Endodermal cell (in vitro differentiated cells): Measurements from ENCODE around the gene MYF5. TPM values are rescaled to one million over a fixed set of nuclear protein-coding genes. Genes with fewer than 3 reads are reported as not detected.

Experiments
- DNase-seq: peaks from one replicate; pipeline ENCODE4 v3.0.0-alpha.2; 2017
- H3K27ac ChIP-seq: 2 replicates; pipeline ENCODE4 v1.5.1; 2013; ENCODE audit warnings: mild to moderate bottlenecking, low read depth, low read length, moderate library complexity
- H3K27me3 ChIP-seq: 2 replicates; pipeline ENCODE4 v1.6.1; 2013; ENCODE audit warnings: mild to moderate bottlenecking, low read length, moderate library complexity; ENCODE audit not compliant: insufficient read depth, control insufficient read depth, poor library complexity, severe bottlenecking
- H3K36me3 ChIP-seq: 2 replicates; pipeline ENCODE4 v1.7.0; 2013; ENCODE audit warnings: mild to moderate bottlenecking, low read length, moderate library complexity; ENCODE audit not compliant: control insufficient read depth, insufficient read depth
- H3K4me1 ChIP-seq: one replicate; pipeline ENCODE4 v1.7.0; 2013; ENCODE audit warnings: low read length; ENCODE audit not compliant: control insufficient read depth, insufficient read depth
- H3K4me3 ChIP-seq: 2 replicates; pipeline ENCODE4 v1.5.1; 2013; ENCODE audit warnings: mild to moderate bottlenecking, low read length, moderate library complexity
- H3K9ac ChIP-seq: 2 replicates; pipeline ENCODE4 v1.6.1; 2013; ENCODE audit warnings: mild to moderate bottlenecking, low read length, moderate library complexity; ENCODE audit not compliant: poor library complexity, severe bottlenecking; ENCODE audit errors: extremely low read depth
- H3K9me3 ChIP-seq: 2 replicates; pipeline ENCODE4 v1.6.1; 2013; ENCODE audit warnings: mild to moderate bottlenecking, low read length, moderate library complexity; ENCODE audit not compliant: control insufficient read depth
- H3K27ac Mint-ChIP-seq: 2 replicates; pipeline ENCODE4 v1.8.0; 2020; ENCODE audit warnings: mixed read lengths
- H3K27me3 Mint-ChIP-seq: 2 replicates; pipeline ENCODE4 v1.8.0; 2021; ENCODE audit warnings: mild to moderate bottlenecking, mixed read lengths; ENCODE audit not compliant: insufficient read depth
- H3K36me3 Mint-ChIP-seq: 2 replicates; pipeline ENCODE4 v1.8.0; 2020; ENCODE audit warnings: low read depth, mixed read lengths
- H3K4me1 Mint-ChIP-seq: 2 replicates; pipeline ENCODE4 v1.8.0; 2020; ENCODE audit warnings: mixed read lengths
- H3K4me3 Mint-ChIP-seq: 2 replicates; pipeline ENCODE4 v1.8.0; 2020; ENCODE audit warnings: mild to moderate bottlenecking, moderate library complexity, mixed read lengths
- H3K9me3 Mint-ChIP-seq: 2 replicates; pipeline ENCODE4 v1.8.0; 2020; ENCODE audit warnings: mild to moderate bottlenecking, mixed read lengths
- WGBS, 2 experiments: methylation state at CpG; one replicate each; pipeline versions ENCODE4 v1.1.5 to v1.1.7; 2013; ENCODE audit warnings: missing lambda C conversion rate in 2 of 2, mixed read lengths in 1 of 2; ENCODE audit not compliant: insufficient coverage in 1 of 2, insufficient read length in 1 of 2; 5-methylcytosine and 5-hydroxymethylcytosine counted together
- total RNA-seq, 2 donors: library from RNA; stranded (reverse); fragmentation: NEBNext Ultra II Directional in 1 of 2; extraction: Animal tissue kit (Norgen Biotek cat#: 25700) in 1 of 2; gene quantifications; 2 replicates in 1 of 2; 3 replicates in 1 of 2; pipeline ENCODE4 v1.2.1, GENCODE V29; 2021
- TF ChIP-seq, protein P1 (sequence below): fragments of 200-600 bp; sonication (generic); conservative IDR thresholded peaks from 2 replicates; pipeline ENCODE4 v1.5.0; 2021; ENCODE audit warnings: antibody characterized with exemption, mild to moderate bottlenecking

The MYF5 gene
- total RNA-seq, 2 donors from 2014 or later, result not detected

DNA sequence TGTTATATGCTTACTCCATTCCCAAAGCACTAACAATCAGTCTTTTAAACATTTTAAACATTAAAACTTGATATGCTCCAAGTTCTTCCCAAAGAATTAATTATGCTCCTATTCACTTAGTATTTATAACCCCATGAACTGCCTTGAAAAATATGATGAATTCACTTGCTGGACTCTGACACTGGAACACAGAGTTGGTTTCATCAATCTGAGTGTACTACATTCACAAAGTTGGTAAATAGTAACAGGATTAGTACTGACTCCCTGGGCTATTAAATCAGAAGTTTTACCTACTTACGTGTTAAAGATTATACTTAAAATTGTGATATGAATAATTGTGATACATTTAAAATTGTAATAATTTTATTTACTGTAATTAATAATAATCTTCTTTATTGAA lies 26.6 kb upstream of the MYF5 start:
- no peak overlapping the region for H3K27ac Mint-ChIP-seq
- H3K27me3 Mint-ChIP-seq, result no peaks in the 10 kb centered on the region
- Histone ChIP-seq H3K27ac (no peak overlapping the region), H3K27me3 (no peaks in the 10 kb centered on the region), H3K9ac (no peak overlapping the region), H3K4me1 (no peaks in the 10 kb centered on the region), H3K9me3 (no peaks in the 10 kb centered on the region), H3K4me3 (no peak overlapping the region), H3K36me3 (no peaks in the 10 kb centered on the region)
- WGBS, 2 experiments, result no CpG with 5 or more reads among the region's 1 CpG
- TF ChIP-seq, protein P1, sequence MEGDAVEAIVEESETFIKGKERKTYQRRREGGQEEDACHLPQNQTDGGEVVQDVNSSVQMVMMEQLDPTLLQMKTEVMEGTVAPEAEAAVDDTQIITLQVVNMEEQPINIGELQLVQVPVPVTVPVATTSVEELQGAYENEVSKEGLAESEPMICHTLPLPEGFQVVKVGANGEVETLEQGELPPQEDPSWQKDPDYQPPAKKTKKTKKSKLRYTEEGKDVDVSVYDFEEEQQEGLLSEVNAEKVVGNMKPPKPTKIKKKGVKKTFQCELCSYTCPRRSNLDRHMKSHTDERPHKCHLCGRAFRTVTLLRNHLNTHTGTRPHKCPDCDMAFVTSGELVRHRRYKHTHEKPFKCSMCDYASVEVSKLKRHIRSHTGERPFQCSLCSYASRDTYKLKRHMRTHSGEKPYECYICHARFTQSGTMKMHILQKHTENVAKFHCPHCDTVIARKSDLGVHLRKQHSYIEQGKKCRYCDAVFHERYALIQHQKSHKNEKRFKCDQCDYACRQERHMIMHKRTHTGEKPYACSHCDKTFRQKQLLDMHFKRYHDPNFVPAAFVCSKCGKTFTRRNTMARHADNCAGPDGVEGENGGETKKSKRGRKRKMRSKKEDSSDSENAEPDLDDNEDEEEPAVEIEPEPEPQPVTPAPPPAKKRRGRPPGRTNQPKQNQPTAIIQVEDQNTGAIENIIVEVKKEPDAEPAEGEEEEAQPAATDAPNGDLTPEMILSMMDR, result no peak
- peaks cover 12% of the 10 kb centered on the region for H3K4me1 Mint-ChIP-seq
- DNase-seq, result no peak
- no peaks in the 10 kb centered on the region for H3K9me3 Mint-ChIP-seq
- no peak overlapping the region for H3K4me3 Mint-ChIP-seq
- H3K36me3 Mint-ChIP-seq, result no peaks in the 10 kb centered on the region

DNA sequence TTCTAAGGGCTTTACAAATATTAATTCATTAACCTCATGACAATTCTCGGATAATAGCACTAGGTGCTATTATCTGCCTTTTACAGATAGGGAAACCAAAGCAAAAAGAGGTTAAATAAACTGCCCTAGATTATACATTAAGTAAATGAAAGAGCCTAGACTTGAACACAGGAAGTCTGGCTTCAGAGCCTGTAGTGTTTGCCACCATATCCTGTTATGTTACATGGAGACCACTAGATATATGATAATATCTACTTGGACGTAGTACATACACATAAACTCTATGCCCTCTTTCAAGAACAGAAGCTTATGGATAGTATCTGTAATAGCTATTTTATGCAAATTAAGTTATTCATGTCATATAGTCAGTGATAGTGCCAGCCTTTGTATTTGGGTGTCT lies 26.2 kb upstream of the MYF5 start:
- no peaks in the 10 kb centered on the region for H3K36me3 Mint-ChIP-seq
- no peak overlapping the region for H3K4me3 Mint-ChIP-seq
- Histone ChIP-seq H3K27me3 (no peaks in the 10 kb centered on the region), H3K9me3 (no peaks in the 10 kb centered on the region), H3K27ac (no peak overlapping the region), H3K4me3 (no peak overlapping the region), H3K36me3 (no peaks in the 10 kb centered on the region), H3K9ac (no peak overlapping the region), H3K4me1 (no peaks in the 10 kb centered on the region)
- no peak for DNase-seq
- WGBS, 2 experiments, result 88 to 100% methylated on average over 1 to 2 of the region's 2 CpGs
- peaks cover 12% of the 10 kb centered on the region for H3K4me1 Mint-ChIP-seq
- H3K27ac Mint-ChIP-seq, result no peak overlapping the region
- H3K9me3 Mint-ChIP-seq, result no peaks in the 10 kb centered on the region
- TF ChIP-seq, protein P1, result no peak
- H3K27me3 Mint-ChIP-seq, result no peaks in the 10 kb centered on the region

DNA sequence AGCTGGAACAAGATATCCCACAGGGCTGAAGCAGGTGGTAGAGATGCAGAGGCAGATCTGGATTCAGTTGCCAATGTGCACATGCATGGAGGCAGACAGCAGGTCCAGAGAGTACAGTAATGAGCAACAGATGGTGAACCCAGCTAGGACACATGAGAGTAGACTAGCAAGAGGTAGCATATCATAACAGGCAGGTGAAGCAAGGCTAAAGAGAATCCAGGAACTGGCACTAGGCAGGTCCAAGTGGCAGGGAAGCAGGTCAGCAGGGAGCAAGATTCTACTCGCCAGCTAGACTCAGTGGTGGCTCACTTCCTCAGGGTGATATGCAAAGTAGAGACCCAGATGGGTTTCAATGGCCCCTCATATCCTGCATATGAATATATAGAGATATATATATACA lies 24.6 kb upstream of the MYF5 start:
- no peak overlapping the region for H3K4me3 ChIP-seq
- no peaks in the 10 kb centered on the region for H3K27me3 Mint-ChIP-seq
- H3K4me1 ChIP-seq, result no peaks in the 10 kb centered on the region
- 91% methylated on average over 1 of the region's 1 CpG; no CpG with 5 or more reads in 1 of the 2 experiments for WGBS, 2 experiments
- no peaks in the 10 kb centered on the region for H3K9me3 ChIP-seq
- DNase-seq, result no peak
- no peak overlapping the region for H3K27ac ChIP-seq
- H3K27ac Mint-ChIP-seq, result no peak overlapping the region
- no peak overlapping the region for H3K9ac ChIP-seq
- no peaks in the 10 kb centered on the region for H3K36me3 ChIP-seq
- TF ChIP-seq, protein P1, result no peak
- H3K9me3 Mint-ChIP-seq, result no peaks in the 10 kb centered on the region
- peaks cover 12% of the 10 kb centered on the region for H3K4me1 Mint-ChIP-seq
- H3K27me3 ChIP-seq, result no peaks in the 10 kb centered on the region
- H3K4me3 Mint-ChIP-seq, result no peak overlapping the region
- no peaks in the 10 kb centered on the region for H3K36me3 Mint-ChIP-seq
